ENCODE measurements around the gene RAB3D.
"Not testable (repeated sequence)": the region's sequence is repeated elsewhere in the genome, so short reads cannot be mapped to it uniquely, and the experiment has no call there.

RAB3D gene

GRCh38 chr19:11356676-11357550 is 17.5 kb upstream of the RAB3D start:
- no peak for DNase-seq (ENCODE audit: insufficient read length, low spot score)
- FAIRE-seq, result no peak
- TF ChIP-seq POLR2AphosphoS5 (IDR thresholded peaks at IDR 0.05; ENCODE audit: low read depth, low read length), result no peak
- no peak for TF ChIP-seq SPI1 (IDR thresholded peaks at IDR 0.05; ENCODE audit: low read depth, low read length)
- TF ChIP-seq TAF1 (IDR thresholded peaks at IDR 0.05; ENCODE audit: low read depth, low read length), result no peak
- no peak for TF ChIP-seq PAX5 (IDR thresholded peaks at IDR 0.05; ENCODE audit: insufficient read depth, low read length, severe bottlenecking)
- no peak for TF ChIP-seq POU2F2 (IDR thresholded peaks at IDR 0.05; ENCODE audit: low read depth, low read length)
- TF ChIP-seq POLR2A (IDR thresholded peaks at IDR 0.05; ENCODE audit: low read depth, low read length), result no peak

DNA sequence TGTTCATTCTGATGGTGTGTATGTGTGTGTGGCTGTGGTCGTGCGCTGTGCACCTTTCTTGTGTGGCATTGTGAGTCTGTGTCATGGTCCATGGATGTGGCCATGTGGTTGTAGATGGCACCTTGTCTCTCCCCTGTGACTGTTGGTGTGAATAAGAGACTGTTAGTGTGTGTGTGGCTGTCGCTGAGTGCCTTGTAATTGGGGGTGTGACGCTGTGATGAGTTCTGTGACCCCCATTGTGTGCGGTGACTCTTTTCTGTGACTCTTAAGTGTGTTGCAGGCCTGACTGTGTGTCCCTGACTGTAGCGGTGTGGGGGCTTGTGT is 16.6 kb upstream of the RAB3D start:
- DNase-seq (ENCODE audit: insufficient read length, low spot score), result no peak
- TF ChIP-seq SPI1 (IDR thresholded peaks at IDR 0.05; ENCODE audit: low read depth, low read length) (no peak), PAX5 (IDR thresholded peaks at IDR 0.05; ENCODE audit: insufficient read depth, low read length, severe bottlenecking) (no peak), POU2F2 (IDR thresholded peaks at IDR 0.05; ENCODE audit: low read depth, low read length) (no peak), POLR2A (IDR thresholded peaks at IDR 0.05; ENCODE audit: low read depth, low read length) (no peak), POLR2AphosphoS5 (IDR thresholded peaks at IDR 0.05; ENCODE audit: low read depth, low read length) (no peak), TAF1 (IDR thresholded peaks at IDR 0.05; ENCODE audit: low read depth, low read length) (no peak)
- FAIRE-seq, result no peak

GRCh38 chr19:11355160-11356073 is 16.0 kb upstream of the RAB3D start, which contains the start of gene PLPPR2:
Gene PLPPR2, plus strand, starts transcription at chr19:11355432. Its CDS starts 2,242 bp downstream, at chr19:11357674.
- peak; percentile 86 for FAIRE-seq
- TF ChIP-seq POU2F2 (IDR thresholded peaks at IDR 0.05; ENCODE audit: low read depth, low read length), result peak; percentile 49; the same call in 1 of the 2 replicates
- TF ChIP-seq SPI1 (IDR thresholded peaks at IDR 0.05; ENCODE audit: low read depth, low read length), result no peak
- TF ChIP-seq TAF1 (IDR thresholded peaks at IDR 0.05; ENCODE audit: low read depth, low read length), result no peak

GRCh38 chr19:11354102-11354501 is 14.6 kb upstream of the RAB3D start:
- not testable (repeated sequence) for FAIRE-seq; DNase-seq (ENCODE audit: insufficient read length, low spot score)

More at GRCh38 chr19:11355160-11356073, 16.0 kb upstream of the RAB3D start, which contains the start of gene PLPPR2:
- peak; percentile 66 for DNase-seq (ENCODE audit: insufficient read length, low spot score)

GRCh38 chr19:11349171-11349570 is 9.7 kb upstream of the RAB3D start:
- DNase-seq (ENCODE audit: insufficient read length, low spot score), result no peak
- TF ChIP-seq POU2F2 (IDR thresholded peaks at IDR 0.05; ENCODE audit: low read depth, low read length) (no peak), PAX5 (IDR thresholded peaks at IDR 0.05; ENCODE audit: insufficient read depth, low read length, severe bottlenecking) (no peak), POLR2AphosphoS5 (IDR thresholded peaks at IDR 0.05; ENCODE audit: low read depth, low read length) (no peak), TAF1 (IDR thresholded peaks at IDR 0.05; ENCODE audit: low read depth, low read length) (no peak), POLR2A (IDR thresholded peaks at IDR 0.05; ENCODE audit: low read depth, low read length) (no peak), SPI1 (IDR thresholded peaks at IDR 0.05; ENCODE audit: low read depth, low read length) (no peak)
- no peak for FAIRE-seq

DNA sequence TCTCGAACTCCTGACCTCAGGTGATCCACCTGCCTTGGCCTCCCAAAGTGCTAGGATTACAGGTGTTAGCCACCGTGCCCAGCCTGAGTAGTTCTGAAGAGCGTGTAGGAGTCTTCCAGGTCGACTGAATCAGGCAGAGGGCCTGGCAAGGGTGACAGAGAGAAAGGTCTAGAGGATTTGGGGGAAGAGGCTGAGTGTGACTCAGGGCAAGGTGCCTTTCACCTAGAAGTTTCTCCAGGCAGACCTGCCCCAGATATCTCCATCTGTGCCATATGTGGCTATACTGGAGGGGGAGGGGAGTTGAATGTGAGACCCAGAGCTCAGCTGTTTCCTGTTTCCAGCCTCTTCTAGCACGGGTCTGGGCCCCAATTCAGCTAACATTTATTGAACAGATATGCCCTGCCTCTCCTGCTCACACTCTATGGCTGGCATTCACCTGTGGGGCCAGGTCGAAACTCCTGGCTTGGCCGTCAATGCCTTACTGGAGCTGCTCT is 8.1 kb upstream of the RAB3D start:
- no peak for TF ChIP-seq POLR2AphosphoS5 (IDR thresholded peaks at IDR 0.05; ENCODE audit: low read depth, low read length)
- no peak for DNase-seq (ENCODE audit: insufficient read length, low spot score)
- no peak for FAIRE-seq

DNA sequence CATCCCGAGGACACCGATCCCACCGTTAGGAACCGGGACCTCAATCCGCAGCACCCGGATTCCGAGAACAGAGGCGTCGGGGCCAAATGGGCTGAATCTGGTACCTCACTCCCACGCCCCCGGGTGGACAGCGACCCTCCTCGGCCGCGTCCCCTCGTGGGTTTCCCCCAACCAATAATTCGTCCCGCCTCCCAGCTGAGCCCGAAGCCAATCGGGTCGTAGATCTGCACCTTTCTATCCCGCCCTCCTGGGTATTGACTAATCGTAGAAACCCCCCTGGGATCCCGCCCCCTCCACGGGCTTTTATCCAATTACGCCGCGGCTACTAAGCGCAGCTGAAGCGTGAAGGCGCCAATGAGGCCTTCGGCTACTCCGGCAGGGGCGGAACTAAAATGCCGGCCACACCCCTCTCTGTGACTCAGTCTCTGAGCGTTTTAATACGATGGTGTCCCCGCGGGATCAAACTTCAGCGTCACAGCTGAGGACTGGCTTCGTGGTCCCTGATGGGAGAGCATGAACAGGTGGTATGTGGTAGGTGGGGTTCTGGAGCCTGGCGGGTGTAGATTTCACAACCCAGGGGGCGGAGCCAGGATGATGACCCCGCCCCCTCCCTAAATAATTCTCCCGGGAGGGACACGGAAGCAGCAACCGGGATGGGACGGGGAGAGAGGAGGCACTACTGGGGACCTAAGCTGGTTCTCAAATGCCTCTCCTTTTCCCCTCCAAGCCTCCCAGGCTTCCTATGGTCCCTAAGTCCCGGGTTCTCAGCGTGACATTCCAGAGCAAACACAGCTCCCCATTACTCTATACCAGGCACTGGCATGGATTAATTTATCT is 6.9 kb upstream of the RAB3D start, which contains the start of the genes CCDC159 and TMEM205:
Gene CCDC159 (plus strand): TSS at position 416 of the 837 bp plus-strand sequence. CDS start 88 bp downstream, at position 504.
Gene TMEM205 (minus strand): TSS at position 165 of the 837 bp plus-strand sequence. CDS start 649 bp downstream, outside the sequence.
- TF ChIP-seq PAX5 (IDR thresholded peaks at IDR 0.05; ENCODE audit: insufficient read depth, low read length, severe bottlenecking), result peak; percentile 89
- TF ChIP-seq POLR2A (IDR thresholded peaks at IDR 0.05; ENCODE audit: low read depth, low read length), result peak; percentile 49; the same call in 1 of the 2 replicates
- peak; percentile 17; the same call in 1 of the 2 replicates for TF ChIP-seq POU2F2 (IDR thresholded peaks at IDR 0.05; ENCODE audit: low read depth, low read length)
- no peak for TF ChIP-seq TAF1 (IDR thresholded peaks at IDR 0.05; ENCODE audit: low read depth, low read length)
- peak; percentile 34 for TF ChIP-seq SPI1 (IDR thresholded peaks at IDR 0.05; ENCODE audit: low read depth, low read length)
- peak; percentile 54; the same call in 1 of the 2 replicates for TF ChIP-seq POLR2AphosphoS5 (IDR thresholded peaks at IDR 0.05; ENCODE audit: low read depth, low read length)
- peak; percentile 93 for DNase-seq (ENCODE audit: insufficient read length, low spot score)
- peak; percentile 97 for FAIRE-seq

- DNase-seq (ENCODE audit: insufficient read length, low spot score), result no peak
- peak; percentile 72 for FAIRE-seq
Measured at GRCh38 chr19:11345122-11345803, 5.8 kb upstream of the RAB3D start.

More at GRCh38 chr19:11345122-11345803, 5.8 kb upstream of the RAB3D start:
- TF ChIP-seq PAX5 (IDR thresholded peaks at IDR 0.05; ENCODE audit: insufficient read depth, low read length, severe bottlenecking) (no peak), POLR2A (IDR thresholded peaks at IDR 0.05; ENCODE audit: low read depth, low read length) (no peak), POU2F2 (IDR thresholded peaks at IDR 0.05; ENCODE audit: low read depth, low read length) (no peak), TAF1 (IDR thresholded peaks at IDR 0.05; ENCODE audit: low read depth, low read length) (no peak), POLR2AphosphoS5 (IDR thresholded peaks at IDR 0.05; ENCODE audit: low read depth, low read length) (no peak), SPI1 (IDR thresholded peaks at IDR 0.05; ENCODE audit: low read depth, low read length) (no peak)
